C4-2B (cell line): ENCODE results near the gene PCDH19.

Experiments
- ZFX ChIP-seq: fragments of 450-650 bp; IDR thresholded peaks from 2 replicates; pipeline ENCODE4 v1.6.1; 2017
- TF ChIP-seq, protein P1 (sequence below): fragments of 450-650 bp; conservative IDR thresholded peaks from 2 replicates; pipeline ENCODE4 v1.5.1; 2017; ENCODE audit warnings: mild to moderate bottlenecking

DNA sequence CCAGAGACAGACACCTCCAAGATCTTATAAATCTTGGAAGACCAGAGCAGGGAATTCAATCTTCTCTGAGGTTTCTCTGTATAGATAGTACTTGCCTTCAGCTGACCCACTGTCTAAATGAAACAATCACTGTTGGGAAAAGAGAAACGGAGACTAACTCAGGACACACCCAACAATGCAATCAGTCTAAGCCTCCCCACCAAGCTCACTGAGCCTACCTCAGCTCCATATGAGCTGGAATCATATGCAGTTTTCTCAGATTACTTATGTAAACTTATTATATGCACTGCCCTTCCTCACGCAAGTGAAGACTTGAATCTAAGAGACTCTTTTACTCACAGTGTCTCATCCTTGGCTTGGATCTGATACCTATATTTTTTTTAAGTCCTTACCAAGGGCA, 110.5 kb downstream of the PCDH19 start:
- TF ChIP-seq, protein P1, sequence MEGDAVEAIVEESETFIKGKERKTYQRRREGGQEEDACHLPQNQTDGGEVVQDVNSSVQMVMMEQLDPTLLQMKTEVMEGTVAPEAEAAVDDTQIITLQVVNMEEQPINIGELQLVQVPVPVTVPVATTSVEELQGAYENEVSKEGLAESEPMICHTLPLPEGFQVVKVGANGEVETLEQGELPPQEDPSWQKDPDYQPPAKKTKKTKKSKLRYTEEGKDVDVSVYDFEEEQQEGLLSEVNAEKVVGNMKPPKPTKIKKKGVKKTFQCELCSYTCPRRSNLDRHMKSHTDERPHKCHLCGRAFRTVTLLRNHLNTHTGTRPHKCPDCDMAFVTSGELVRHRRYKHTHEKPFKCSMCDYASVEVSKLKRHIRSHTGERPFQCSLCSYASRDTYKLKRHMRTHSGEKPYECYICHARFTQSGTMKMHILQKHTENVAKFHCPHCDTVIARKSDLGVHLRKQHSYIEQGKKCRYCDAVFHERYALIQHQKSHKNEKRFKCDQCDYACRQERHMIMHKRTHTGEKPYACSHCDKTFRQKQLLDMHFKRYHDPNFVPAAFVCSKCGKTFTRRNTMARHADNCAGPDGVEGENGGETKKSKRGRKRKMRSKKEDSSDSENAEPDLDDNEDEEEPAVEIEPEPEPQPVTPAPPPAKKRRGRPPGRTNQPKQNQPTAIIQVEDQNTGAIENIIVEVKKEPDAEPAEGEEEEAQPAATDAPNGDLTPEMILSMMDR: no peak
- TF ChIP-seq ZFX: no peak
